ENCODE measurements around the gene ZNF629.
"Not testable (repeated sequence)": the region's sequence is repeated elsewhere in the genome, so short reads cannot be mapped to it uniquely, and the experiment has no call there.

The ZNF629 gene

DNA sequence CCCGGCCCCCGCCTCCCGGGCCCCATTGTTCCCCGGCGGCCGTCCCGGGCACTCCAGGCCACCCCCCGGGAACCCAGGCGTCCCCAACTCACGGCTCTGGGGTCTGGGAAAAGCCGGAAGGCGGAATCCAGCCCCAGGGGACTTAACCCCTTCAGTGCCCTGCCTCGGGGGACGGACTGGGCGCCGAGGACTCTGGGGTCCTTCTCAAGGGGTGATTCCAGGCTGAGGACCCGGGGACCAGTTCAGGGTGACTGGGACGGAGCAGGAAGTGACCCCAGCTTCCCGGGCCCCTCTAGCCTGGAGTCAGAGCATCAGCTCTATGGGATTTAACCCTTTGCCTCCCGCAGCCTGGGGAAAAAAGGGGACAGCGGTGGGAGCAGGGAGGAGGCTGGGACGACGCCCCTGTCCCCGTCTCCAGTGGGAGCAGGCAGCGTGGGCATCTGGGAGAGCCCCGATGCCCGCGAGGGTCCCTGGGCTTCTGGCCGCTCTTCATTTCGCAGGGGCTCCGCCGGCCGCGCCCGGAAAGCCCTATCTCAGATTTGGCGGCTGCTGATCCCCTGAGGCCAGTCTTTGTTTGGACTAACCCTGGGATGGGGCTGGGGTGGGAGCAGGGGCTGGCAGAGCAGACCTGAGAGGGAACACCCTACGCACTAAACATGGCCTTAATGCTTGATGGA is at the start of gene ZNF629:
Gene ZNF629 (minus strand): TSS at position 270 of the 677 bp plus-strand sequence. CDS start 2,723 bp downstream, outside the sequence.
- Mint-ChIP-seq H3K9me3 (no peaks in the 10 kb centered on the region), H3K27me3 (peaks cover 0 to 8% of the 10 kb centered on the region in 2 donors), H3K27ac (peak within 1 kb of the TSS; percentile 94), H3K4me3 (peak within 1 kb of the TSS; percentile 94 to 98), H3K36me3 (peaks cover 13 to 18% of the 10 kb centered on the region in 2 donors), H3K4me1 (peaks cover 17 to 35% of the 10 kb centered on the region in 2 donors)
- ATAC-seq (replicated peaks) (peak; percentile 78 to 80), DNase-seq (no peak)

DNA sequence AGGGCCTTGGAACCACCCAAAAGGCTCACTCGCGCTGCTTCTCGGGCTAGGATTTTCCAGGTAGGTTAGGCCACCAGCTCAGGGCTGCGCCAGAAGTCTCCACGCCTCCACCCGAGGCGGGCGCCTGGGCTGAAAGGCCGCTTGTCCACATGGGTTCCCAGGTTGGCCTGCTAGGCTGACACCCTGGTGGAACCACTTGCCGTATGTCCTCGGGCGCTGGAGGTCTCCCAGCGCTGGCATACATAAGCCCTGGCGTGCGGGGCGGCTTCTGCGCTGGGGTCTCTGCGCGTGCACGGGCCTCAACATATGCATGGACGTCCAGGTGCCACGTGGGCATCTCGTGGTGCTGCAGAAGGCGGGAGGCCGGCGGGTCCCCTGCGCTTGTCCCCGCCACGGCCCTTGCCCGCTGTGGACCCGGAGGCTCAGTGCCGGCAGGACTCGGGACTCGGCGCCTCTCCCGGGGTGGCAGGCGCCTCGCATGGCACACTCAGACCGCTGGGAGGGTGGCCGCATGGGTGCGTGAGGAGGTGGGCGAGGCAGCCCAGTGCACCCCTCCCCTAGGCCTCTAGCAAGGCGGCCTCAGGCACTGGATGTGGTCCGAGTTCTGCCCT is 47.2 kb upstream of the ZNF629 start:
- H3K27me3 Mint-ChIP-seq = no peaks in the 10 kb centered on the region
- H3K27ac Mint-ChIP-seq = no peak overlapping the region
- H3K4me1 Mint-ChIP-seq = no peaks in the 10 kb centered on the region
- H3K36me3 Mint-ChIP-seq = no peaks in the 10 kb centered on the region
- ATAC-seq (replicated peaks) = no peak
- no peaks in the 10 kb centered on the region for H3K9me3 Mint-ChIP-seq
- no peak for DNase-seq
- H3K4me3 Mint-ChIP-seq = no peak overlapping the region

- H3K4me1 Mint-ChIP-seq = no peaks in the 10 kb centered on the region
- DNase-seq (no peak), ATAC-seq (replicated peaks) (no peak)
- H3K36me3 Mint-ChIP-seq = no peaks in the 10 kb centered on the region
- H3K4me3 Mint-ChIP-seq = no peak overlapping the region
- no peaks in the 10 kb centered on the region for H3K9me3 Mint-ChIP-seq
- peaks cover 7 to 9% of the 10 kb centered on the region in 2 donors for H3K27me3 Mint-ChIP-seq
- H3K27ac Mint-ChIP-seq = no peak overlapping the region
Measured at GRCh38 chr16:30830072-30830417, 43.0 kb upstream of the ZNF629 start.

DNA sequence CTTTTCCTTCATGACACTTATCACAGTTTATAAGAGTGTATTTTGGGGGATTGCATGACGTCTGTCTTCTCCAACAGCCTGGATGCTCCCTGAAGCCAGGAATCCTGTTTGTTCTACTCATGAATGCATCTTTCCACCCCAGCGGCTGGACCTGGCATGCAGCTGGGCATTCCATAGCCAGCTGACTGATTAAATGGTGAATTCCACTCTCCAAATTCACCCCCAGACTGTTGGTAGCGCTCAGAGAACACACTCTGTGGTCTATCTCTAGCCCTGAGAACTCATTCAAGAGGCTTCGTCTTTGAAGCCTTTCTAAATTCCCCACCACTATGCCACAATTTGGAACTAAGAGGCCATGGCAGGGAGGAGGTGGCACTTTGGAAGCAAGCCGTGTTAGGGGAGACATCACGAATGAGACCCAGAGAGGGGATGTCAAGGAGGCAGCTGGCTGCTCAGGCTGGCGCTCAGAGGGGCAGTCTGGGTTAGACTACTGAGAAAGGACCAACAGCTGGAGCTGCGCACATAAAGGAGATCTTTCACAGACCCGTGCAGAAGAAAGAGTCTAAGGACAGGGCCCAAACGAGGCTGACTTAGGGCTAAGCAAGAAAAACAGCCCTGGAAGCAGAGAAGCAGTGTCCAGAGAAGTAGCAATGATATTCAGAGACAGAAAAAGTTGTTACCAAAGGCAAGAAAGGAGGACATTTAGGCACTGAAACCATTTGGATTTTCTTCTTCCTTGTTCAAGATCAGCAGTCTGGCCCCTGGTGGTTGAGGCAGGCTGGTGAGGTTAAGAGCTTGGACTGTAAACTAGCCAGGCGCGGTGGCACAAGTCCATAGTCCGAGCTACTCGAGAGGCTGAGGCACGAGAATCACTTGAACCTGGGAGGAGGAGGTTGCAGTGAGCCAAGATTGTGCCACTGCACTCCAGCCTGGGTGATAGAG is 42.4 kb upstream of the ZNF629 start:
- no peaks in the 10 kb centered on the region for H3K36me3 Mint-ChIP-seq
- H3K4me1 Mint-ChIP-seq = no peaks in the 10 kb centered on the region
- no peak overlapping the region for H3K4me3 Mint-ChIP-seq
- no peaks in the 10 kb centered on the region for H3K9me3 Mint-ChIP-seq
- DNase-seq (no peak), ATAC-seq (replicated peaks) (no peak)
- H3K27me3 Mint-ChIP-seq = peaks cover 7 to 9% of the 10 kb centered on the region in 2 donors
- H3K27ac Mint-ChIP-seq = no peak overlapping the region

DNA sequence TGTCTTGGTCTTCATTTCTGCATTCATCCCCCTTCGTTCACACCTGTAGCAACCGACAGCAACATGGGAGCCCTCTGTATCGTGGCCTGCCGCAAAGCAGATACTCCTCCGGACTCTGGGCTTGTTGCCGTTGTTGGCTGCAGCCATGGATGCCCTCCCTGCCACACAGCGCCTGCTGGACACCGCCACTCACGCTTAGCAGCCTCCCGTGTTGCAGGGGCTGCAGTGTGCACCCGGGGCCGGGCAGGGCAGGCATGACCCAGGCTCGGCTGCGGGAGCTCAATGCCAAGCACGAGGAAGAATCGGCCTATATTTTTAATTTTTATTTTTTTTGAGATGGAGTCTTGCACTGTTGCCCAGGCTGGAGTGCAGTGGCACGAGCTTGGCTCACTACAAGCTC is 34.9 kb upstream of the ZNF629 start:
- no peaks in the 10 kb centered on the region for H3K36me3 Mint-ChIP-seq
- H3K27ac Mint-ChIP-seq = no peak overlapping the region
- DNase-seq (no peak), ATAC-seq (replicated peaks) (no peak)
- no peak overlapping the region for H3K4me3 Mint-ChIP-seq
- no peaks in the 10 kb centered on the region for H3K4me1 Mint-ChIP-seq
- peaks cover 4 to 8% of the 10 kb centered on the region in 2 donors for H3K27me3 Mint-ChIP-seq
- no peaks in the 10 kb centered on the region for H3K9me3 Mint-ChIP-seq

DNA sequence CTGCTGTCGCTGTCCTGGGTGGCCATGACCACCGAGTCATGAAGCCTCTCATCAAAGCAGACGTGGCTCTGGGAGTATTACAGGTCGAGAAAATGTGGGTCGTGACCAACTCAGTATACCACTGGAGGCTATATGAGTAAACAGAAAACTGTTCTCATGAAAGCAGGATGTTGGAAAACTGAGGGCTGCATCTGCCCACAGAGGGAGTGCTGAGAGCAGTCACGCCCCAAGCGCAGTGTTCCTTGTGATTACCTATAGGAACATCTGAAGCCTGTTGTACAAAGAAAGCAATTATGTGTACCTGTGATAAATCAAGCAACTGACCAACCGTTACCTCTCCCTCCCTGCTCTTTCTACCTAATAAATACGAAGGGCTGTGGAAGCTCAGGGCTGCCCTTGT is 34.4 kb upstream of the ZNF629 start:
- DNase-seq; H3K4me3 Mint-ChIP-seq; H3K27me3 Mint-ChIP-seq; H3K4me1 Mint-ChIP-seq; H3K27ac Mint-ChIP-seq; H3K9me3 Mint-ChIP-seq; ATAC-seq (replicated peaks); H3K36me3 Mint-ChIP-seq: not testable (repeated sequence)

GRCh38 chr16:30820952-30821421 is 34.0 kb upstream of the ZNF629 start:
- DNase-seq (no peak), ATAC-seq (replicated peaks) (no peak)
- Mint-ChIP-seq H3K4me3 (no peak overlapping the region), H3K27me3 (peaks cover 0 to 3% of the 10 kb centered on the region in 2 donors), H3K36me3 (no peaks in the 10 kb centered on the region), H3K4me1 (no peaks in the 10 kb centered on the region), H3K9me3 (no peaks in the 10 kb centered on the region), H3K27ac (no peak overlapping the region)

GRCh38 chr16:30816769-30817168 is 29.8 kb upstream of the ZNF629 start:
- DNase-seq (no peak), ATAC-seq (replicated peaks) (no peak)
- no peaks in the 10 kb centered on the region for H3K27me3 Mint-ChIP-seq
- no peak overlapping the region for H3K27ac Mint-ChIP-seq
- H3K4me1 Mint-ChIP-seq = peaks cover 9 to 23% of the 10 kb centered on the region in 2 donors
- no peaks in the 10 kb centered on the region for H3K36me3 Mint-ChIP-seq
- no peaks in the 10 kb centered on the region for H3K9me3 Mint-ChIP-seq
- H3K4me3 Mint-ChIP-seq = no peak overlapping the region

DNA sequence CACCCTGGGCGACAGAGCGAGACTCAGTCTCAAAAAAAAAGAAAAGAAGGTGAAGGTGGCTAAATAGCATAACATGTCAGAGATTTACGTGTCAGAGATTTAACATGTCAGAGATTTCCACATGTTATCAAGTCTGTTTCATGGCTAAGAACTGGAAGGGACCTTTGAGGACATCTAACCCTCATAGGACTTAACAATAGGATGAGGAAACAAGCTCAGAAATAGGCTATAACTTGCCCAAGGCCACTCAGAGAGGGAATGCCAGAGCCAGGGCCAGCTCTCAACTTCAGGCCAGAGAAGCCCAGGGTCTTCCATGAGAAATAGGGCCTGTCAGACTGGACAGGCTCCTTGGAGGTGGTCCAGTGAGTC is 26.8 kb upstream of the ZNF629 start:
- no peak for DNase-seq
- H3K36me3 Mint-ChIP-seq = no peaks in the 10 kb centered on the region
- no peaks in the 10 kb centered on the region for H3K27me3 Mint-ChIP-seq
- peaks cover 9 to 23% of the 10 kb centered on the region in 2 donors for H3K4me1 Mint-ChIP-seq
- ATAC-seq (replicated peaks) = no peak
- H3K27ac Mint-ChIP-seq = peak overlapping the region; percentile 91
- H3K9me3 Mint-ChIP-seq = no peaks in the 10 kb centered on the region
- H3K4me3 Mint-ChIP-seq = peak overlapping the region; percentile 85 to 98

GRCh38 chr16:30809675-30810074 is 22.7 kb upstream of the ZNF629 start:
- not testable (repeated sequence) for H3K4me3 Mint-ChIP-seq; H3K27me3 Mint-ChIP-seq; ATAC-seq (replicated peaks)

GRCh38 chr16:30808890-30809426 is 22.0 kb upstream of the ZNF629 start:
- H3K9me3 Mint-ChIP-seq; ATAC-seq (replicated peaks); H3K27me3 Mint-ChIP-seq; H3K36me3 Mint-ChIP-seq; H3K27ac Mint-ChIP-seq; H3K4me3 Mint-ChIP-seq; DNase-seq: not testable (repeated sequence)
- peaks cover 16 to 44% of the 10 kb centered on the region in 2 donors for H3K4me1 Mint-ChIP-seq

More at GRCh38 chr16:30809675-30810074, 22.7 kb upstream of the ZNF629 start:
- H3K36me3 Mint-ChIP-seq, H3K9me3 Mint-ChIP-seq, DNase-seq, H3K27ac Mint-ChIP-seq: not testable (repeated sequence)
- H3K4me1 Mint-ChIP-seq = peaks cover 17 to 51% of the 10 kb centered on the region in 2 donors

GRCh38 chr16:30808146-30808545 is 21.1 kb upstream of the ZNF629 start:
- Mint-ChIP-seq H3K9me3 (no peaks in the 10 kb centered on the region), H3K27me3 (no peaks in the 10 kb centered on the region), H3K27ac (no peak overlapping the region), H3K4me1 (peaks cover 13 to 41% of the 10 kb centered on the region in 2 donors), H3K4me3 (peak overlapping the region in 1 of 2 donors; percentile 36), H3K36me3 (no peaks in the 10 kb centered on the region)
- ATAC-seq (replicated peaks) = peak in 1 of 2 donors; percentile 30
- no peak for DNase-seq

DNA sequence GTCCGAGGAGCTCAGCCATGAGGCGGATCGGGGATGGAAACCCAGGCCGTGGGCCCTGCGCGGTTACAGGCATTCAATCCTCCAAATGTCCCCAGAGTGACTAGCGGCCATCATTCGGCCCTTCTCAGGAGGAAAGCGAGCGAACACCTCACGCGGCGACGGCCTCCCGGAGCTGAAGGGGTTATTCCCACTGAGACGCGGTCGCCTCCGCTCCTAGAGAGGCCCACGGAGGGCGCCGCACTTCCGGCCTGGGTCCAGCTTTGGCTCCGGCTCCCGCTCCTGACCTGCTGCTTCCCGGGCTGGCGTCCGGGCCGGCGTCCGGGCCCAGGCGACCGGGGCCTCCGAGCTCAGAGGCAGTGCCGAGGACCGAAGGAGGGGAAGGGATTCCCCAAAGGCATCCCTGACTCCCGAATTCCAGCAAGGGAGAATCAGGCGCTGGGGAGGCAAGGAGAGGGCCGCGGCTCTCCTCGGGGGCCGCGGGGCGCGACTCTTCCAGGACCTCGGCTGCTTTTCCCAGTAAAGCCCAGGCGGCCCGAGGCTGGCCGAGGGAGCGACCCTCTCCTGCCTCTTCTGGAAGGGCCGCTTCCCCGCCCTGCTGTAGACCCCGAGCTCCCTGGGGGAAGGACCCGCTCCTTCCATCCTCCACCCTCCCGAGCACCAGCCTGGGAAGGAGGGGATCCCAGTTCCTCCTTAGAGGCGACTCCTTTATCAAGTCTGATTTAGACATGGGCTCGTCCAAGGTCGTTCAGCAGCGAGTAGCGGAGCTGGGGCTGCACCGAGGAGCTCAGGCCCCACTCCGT is 18.6 kb upstream of the ZNF629 start:
- peak overlapping the region; percentile 88 for H3K27ac Mint-ChIP-seq
- DNase-seq (peak; percentile 45), ATAC-seq (replicated peaks) (peak; percentile 78 to 79)

More for the DNA sequence above, 18.6 kb upstream of the ZNF629 start:
- Mint-ChIP-seq H3K4me3 (peak overlapping the region; percentile 86 to 89), H3K27me3 (no peaks in the 10 kb centered on the region), H3K9me3 (no peaks in the 10 kb centered on the region), H3K4me1 (peaks cover 13 to 38% of the 10 kb centered on the region in 2 donors), H3K36me3 (no peaks in the 10 kb centered on the region)
